NCI-H69 (cell line): ENCODE results near the gene DYNAP.

Experiments used
- DNase-seq: peaks from one replicate; lab custom pipeline; 2025; lab: John Stamatoyannopoulos, UW

DYNAP gene, protein sequence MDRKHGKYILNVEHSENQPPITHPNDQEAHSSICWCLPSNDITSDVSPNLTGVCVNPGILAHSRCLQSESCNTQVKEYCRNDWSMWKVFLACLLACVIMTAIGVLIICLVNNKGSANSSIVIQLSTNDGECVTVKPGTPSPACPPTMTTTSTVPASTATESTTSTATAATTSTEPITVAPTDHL

GRCh38 chr18:54590945-54591344, at the start of gene DYNAP:
TSS of gene DYNAP (plus strand) at chr18:54591245. CDS start at chr18:54591283, 38 bp downstream.
- DNase-seq = no peak

GRCh38 chr18:54551590-54551989, 39.5 kb upstream of the DYNAP start:
- DNase-seq = no peak

GRCh38 chr18:54555286-54555685, 35.8 kb upstream of the DYNAP start:
- DNase-seq = no peak

DNA sequence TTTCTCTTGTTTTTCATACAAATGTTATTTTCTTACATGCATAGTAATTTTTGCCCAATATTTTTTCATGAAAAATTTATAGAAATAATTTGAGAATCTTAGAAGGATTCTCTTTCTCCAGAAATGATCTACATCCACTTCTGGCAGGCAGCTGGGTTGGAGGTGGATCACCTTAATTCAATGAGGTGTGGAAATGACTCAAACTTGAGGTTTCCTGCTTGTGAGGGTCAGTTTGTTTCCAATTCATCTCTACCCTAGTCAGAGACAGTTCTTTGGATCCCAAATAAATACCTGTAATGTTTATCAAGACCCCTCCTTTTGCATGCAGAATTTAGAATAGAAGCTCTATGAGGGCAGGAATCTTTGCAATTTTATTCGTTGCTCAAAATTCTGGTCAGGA, 35.0 kb upstream of the DYNAP start:
- no peak for DNase-seq

DNA sequence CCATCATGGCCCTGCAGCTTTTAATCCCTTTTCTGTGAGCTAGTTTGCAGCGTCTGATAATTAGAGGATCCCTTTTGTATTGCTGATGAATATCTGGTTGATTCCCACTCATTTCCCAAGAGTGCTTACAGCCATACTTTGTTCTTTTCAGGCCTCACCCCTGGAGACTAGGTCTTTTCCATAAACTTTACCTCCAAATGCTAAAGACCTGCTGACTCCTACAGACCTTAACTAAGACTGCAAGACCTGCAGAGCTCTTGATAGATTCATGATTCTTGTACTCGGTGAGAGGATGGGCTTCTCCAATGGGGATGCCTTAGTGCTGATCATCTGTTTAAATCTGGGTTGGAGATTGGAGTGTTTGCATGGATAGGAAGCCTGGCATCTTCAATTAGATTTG, 33.1 kb upstream of the DYNAP start:
- no peak for DNase-seq

DNA sequence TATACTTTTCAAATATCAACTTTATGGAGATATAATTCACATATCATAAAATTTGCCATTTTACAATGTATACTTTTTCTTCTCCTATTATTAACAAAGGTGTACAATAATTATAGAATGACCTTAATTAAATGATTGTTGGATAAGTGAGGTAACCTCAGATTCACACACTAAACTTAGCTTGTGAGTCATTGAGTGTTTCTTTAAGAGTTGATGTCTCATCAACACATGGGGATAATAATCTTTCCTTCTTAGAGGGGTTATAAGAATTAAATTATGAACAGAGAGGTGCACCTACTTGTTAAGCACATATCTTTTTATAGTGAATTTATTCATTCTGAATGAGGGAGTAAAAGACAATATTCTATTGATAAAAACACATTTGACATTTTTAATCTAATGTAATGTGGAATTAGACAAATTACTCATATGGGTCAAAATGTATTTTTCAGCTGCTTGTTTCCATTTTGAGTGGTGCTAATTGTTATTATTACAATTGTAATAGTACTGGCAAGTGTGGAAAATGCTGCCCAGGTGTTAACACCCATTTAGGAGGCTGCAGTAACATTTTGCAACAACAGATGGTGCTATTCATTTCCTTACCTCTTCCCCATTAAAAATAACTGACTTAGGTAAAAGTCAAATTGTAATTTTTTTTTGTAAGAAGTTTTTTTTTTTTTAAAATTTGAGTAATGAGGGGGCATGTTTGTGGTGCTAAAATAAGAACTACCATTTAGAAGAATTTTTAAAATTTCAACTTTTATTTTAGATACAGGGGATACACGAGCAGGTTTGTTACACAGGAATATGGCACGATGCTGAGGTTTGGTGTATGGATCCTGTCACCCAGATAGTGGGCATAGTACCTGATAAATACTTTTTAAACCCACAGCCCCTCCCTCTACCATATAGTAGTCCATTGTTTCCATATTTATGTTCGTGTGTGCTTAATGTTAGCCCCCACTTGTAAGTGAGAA, 32.1 kb upstream of the DYNAP start:
- peak; percentile 65 for DNase-seq

- peak; percentile 25 for DNase-seq
Measured at GRCh38 chr18:54561706-54562267, 29.3 kb upstream of the DYNAP start.

GRCh38 chr18:54580202-54580729, 10.8 kb upstream of the DYNAP start:
- no peak for DNase-seq

GRCh38 chr18:54584065-54584464, 7.0 kb upstream of the DYNAP start:
- DNase-seq = no peak

DNA sequence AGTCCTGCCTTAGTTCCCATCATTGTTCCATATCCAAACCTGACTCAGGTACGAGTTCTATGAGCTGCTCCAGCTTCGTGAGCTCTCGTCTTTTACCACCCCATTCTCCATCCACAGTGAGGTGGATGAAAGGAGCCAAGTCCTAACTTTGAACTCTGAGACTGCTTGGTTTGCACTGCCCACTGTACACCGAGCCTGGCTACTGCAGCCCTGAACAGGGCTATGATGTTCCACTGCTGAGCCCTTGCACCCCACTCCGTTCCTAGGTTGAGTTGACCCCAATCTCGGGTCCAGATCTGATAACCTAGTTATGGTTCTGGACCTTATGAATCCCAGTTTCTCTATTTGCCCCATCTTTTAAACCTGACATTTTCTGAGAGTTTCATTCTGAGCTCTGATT, 5.3 kb upstream of the DYNAP start:
- no peak for DNase-seq

- DNase-seq = peak; percentile 49
Measured at GRCh38 chr18:54604211-54604610, 13.2 kb downstream of the DYNAP start.

- DNase-seq = no peak
Measured at GRCh38 chr18:54606835-54607212, 15.8 kb downstream of the DYNAP start.

- peak; percentile 95 for DNase-seq
Measured at GRCh38 chr18:54607213-54608027, 16.4 kb downstream of the DYNAP start.

GRCh38 chr18:54608028-54608642, 17.1 kb downstream of the DYNAP start:
- DNase-seq = peak; percentile 47

DNA sequence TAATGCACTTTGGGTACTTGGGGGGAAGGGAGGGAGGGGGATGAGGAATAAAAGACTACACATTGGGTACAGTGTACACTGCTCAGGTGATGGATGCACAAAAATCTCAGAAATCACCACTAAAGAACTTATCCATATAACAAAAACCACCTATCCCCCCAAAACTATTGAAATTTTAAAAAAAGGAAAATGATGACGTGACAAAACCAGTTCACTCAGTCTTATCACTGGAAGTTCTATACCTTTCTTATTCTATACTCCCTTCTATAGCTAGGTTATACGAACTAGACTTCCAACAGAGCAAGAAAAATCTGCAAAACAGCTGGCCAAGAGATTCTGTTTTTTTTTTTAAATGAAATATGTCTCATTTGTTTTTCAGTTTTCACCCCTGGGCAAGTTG, 20.8 kb downstream of the DYNAP start:
- no peak for DNase-seq

- DNase-seq = peak; percentile 84
Measured at GRCh38 chr18:54612237-54612636, 21.2 kb downstream of the DYNAP start.

GRCh38 chr18:54613174-54613573, 22.1 kb downstream of the DYNAP start:
- no peak for DNase-seq

- DNase-seq = no peak
Measured at GRCh38 chr18:54616220-54616848, 25.3 kb downstream of the DYNAP start.

- DNase-seq = no peak
Measured at GRCh38 chr18:54622084-54622483, 31.0 kb downstream of the DYNAP start.

DNA sequence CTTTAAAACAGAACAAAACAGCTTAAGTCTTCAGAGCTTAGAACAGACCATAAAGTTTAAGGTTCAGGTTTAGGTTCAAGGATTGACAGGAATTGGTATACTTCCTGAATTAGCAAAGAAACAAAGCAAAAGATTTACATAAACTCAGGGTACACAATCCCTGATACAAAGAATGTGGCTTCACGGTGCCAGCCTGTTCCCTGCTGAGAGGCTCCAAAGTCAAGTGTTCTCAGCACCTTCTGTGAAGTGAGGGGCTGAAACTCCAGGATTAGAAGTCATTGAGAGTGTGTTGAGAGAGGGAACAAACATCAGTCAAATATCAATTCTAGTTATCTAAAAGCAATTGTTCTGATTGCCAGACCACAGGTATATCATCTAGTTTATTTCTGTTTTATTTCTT, 35.7 kb downstream of the DYNAP start:
- no peak for DNase-seq

- no peak for DNase-seq
Measured at GRCh38 chr18:54630963-54631362, 39.9 kb downstream of the DYNAP start.
